IgD-negative memory B cell (primary cell): ENCODE measurements around the gene SNURF. TPM values are rescaled to one million over a fixed set of nuclear protein-coding genes. Genes with fewer than 3 reads are reported as not detected.
"Not testable (repeated sequence)": the region's sequence is repeated elsewhere in the genome, so short reads cannot be mapped to it uniquely, and the experiment has no call there.

Experiments used
- H3K27ac Mint-ChIP-seq, 3 donors: one replicate each; pipeline ENCODE4 v1.8.0; 2020 to 2022; ENCODE audit warnings: mild to moderate bottlenecking in 3 of 3, mixed read lengths in 3 of 3, moderate library complexity in 1 of 3
- H3K27me3 Mint-ChIP-seq: one replicate; pipeline ENCODE4 v1.8.0; 2021; ENCODE audit warnings: mixed read lengths
- H3K36me3 Mint-ChIP-seq: one replicate; pipeline ENCODE4 v1.8.0; 2020; ENCODE audit warnings: mild to moderate bottlenecking, mixed read lengths
- H3K4me1 Mint-ChIP-seq, 3 donors: one replicate each; pipeline ENCODE4 v1.8.0; 2020 to 2022; ENCODE audit warnings: mixed read lengths in 3 of 3, mild to moderate bottlenecking in 1 of 3
- H3K4me3 Mint-ChIP-seq, 4 donors: one replicate each; pipeline ENCODE4 v1.8.0; 2020 to 2022; ENCODE audit warnings: mild to moderate bottlenecking in 4 of 4, mixed read lengths in 4 of 4, moderate library complexity in 3 of 4
- H3K9me3 Mint-ChIP-seq, 3 donors: one replicate each; pipeline ENCODE4 v1.8.0; 2020 to 2021; ENCODE audit warnings: mixed read lengths in 3 of 3, mild to moderate bottlenecking in 1 of 3
- polyA plus RNA-seq: library from polyadenylated mRNA; unstranded; fragments of 300-500 nt; fragmentation: Illumina TruSeq; gene quantifications from one replicate; pipeline ENCODE4 v1.2.3, GENCODE V29; 2021

SNURF gene
- 15.7 TPM for polyA plus RNA-seq

GRCh38 chr15:24954783-24955530 is at the start of gene SNURF, which contains the start of gene SNRPN:
TSS of gene SNURF (plus strand) at chr15:24954987. CDS start at chr15:24955049, 62 bp downstream.
TSS of gene SNRPN (plus strand) at chr15:24954987. CDS start at chr15:24974454, 19,467 bp downstream.
- Mint-ChIP-seq H3K36me3 (peaks cover 3% of the 10 kb centered on the region), H3K27me3 (no peaks in the 10 kb centered on the region), H3K4me3 (peak within 1 kb of the TSS; percentile 97 to 98 (median 98)), H3K27ac (peak within 1 kb of the TSS; percentile 93 to 98 (median 95)), H3K4me1 (peaks cover 10 to 13% (median 11%) of the 10 kb centered on the region in 3 donors), H3K9me3 (peaks cover 0 to 2% (median 0%) of the 10 kb centered on the region in 3 donors)

- Mint-ChIP-seq H3K36me3 (no peaks in the 10 kb centered on the region), H3K27me3 (no peaks in the 10 kb centered on the region), H3K4me3 (no peak overlapping the region), H3K4me1 (no peaks in the 10 kb centered on the region), H3K9me3 (peaks cover 3 to 24% (median 8%) of the 10 kb centered on the region in 3 donors), H3K27ac (no peak overlapping the region)
These were observed 38.3 kb upstream of the SNURF start for GRCh38 chr15:24916305-24917009.

- Mint-ChIP-seq H3K27me3 (no peaks in the 10 kb centered on the region), H3K9me3 (peaks cover 3 to 20% (median 4%) of the 10 kb centered on the region in 3 donors)
These were observed 37.4 kb upstream of the SNURF start for GRCh38 chr15:24917431-24917830.

GRCh38 chr15:24919446-24919845 is 35.3 kb upstream of the SNURF start:
- H3K4me1 Mint-ChIP-seq = peaks cover 0 to 2% (median 0%) of the 10 kb centered on the region in 3 donors
- no peak overlapping the region for H3K27ac Mint-ChIP-seq
- peaks cover 2 to 11% (median 4%) of the 10 kb centered on the region in 3 donors for H3K9me3 Mint-ChIP-seq
- peaks cover 2% of the 10 kb centered on the region for H3K36me3 Mint-ChIP-seq
- no peak overlapping the region for H3K4me3 Mint-ChIP-seq
- no peaks in the 10 kb centered on the region for H3K27me3 Mint-ChIP-seq

More at GRCh38 chr15:24917431-24917830, 37.4 kb upstream of the SNURF start:
- H3K4me1 Mint-ChIP-seq = peaks cover 0 to under 1% (median 0%) of the 10 kb centered on the region in 3 donors
- no peak overlapping the region for H3K27ac Mint-ChIP-seq
- H3K36me3 Mint-ChIP-seq = peaks cover 1% of the 10 kb centered on the region
- H3K4me3 Mint-ChIP-seq = no peak overlapping the region

- not testable (repeated sequence) for H3K9me3 Mint-ChIP-seq, H3K36me3 Mint-ChIP-seq
These were observed 32.0 kb upstream of the SNURF start for GRCh38 chr15:24922781-24923180.

GRCh38 chr15:24924153-24924552 is 30.6 kb upstream of the SNURF start:
- Mint-ChIP-seq H3K27me3 (no peaks in the 10 kb centered on the region), H3K36me3 (peaks cover 2% of the 10 kb centered on the region), H3K9me3 (peaks cover 5 to 12% (median 6%) of the 10 kb centered on the region in 3 donors), H3K4me3 (no peak overlapping the region), H3K4me1 (peaks cover 0 to 2% (median 0%) of the 10 kb centered on the region in 3 donors), H3K27ac (no peak overlapping the region)

More at GRCh38 chr15:24922781-24923180, 32.0 kb upstream of the SNURF start:
- H3K27me3 Mint-ChIP-seq, H3K4me3 Mint-ChIP-seq, H3K4me1 Mint-ChIP-seq, H3K27ac Mint-ChIP-seq: not testable (repeated sequence)

- H3K4me3 Mint-ChIP-seq = no peak overlapping the region
- peaks cover 6 to 11% (median 6%) of the 10 kb centered on the region in 3 donors for H3K9me3 Mint-ChIP-seq
- H3K27me3 Mint-ChIP-seq = no peaks in the 10 kb centered on the region
These were observed 30.2 kb upstream of the SNURF start for GRCh38 chr15:24924621-24925020.

GRCh38 chr15:24931874-24932732 is 22.7 kb upstream of the SNURF start:
- not testable (repeated sequence) for H3K4me1 Mint-ChIP-seq, H3K27ac Mint-ChIP-seq

More at GRCh38 chr15:24924621-24925020, 30.2 kb upstream of the SNURF start:
- Mint-ChIP-seq H3K36me3 (peaks cover 2% of the 10 kb centered on the region), H3K4me1 (peaks cover 0 to 2% (median 0%) of the 10 kb centered on the region in 3 donors), H3K27ac (no peak overlapping the region)

GRCh38 chr15:24933716-24934115 is 21.1 kb upstream of the SNURF start:
- Mint-ChIP-seq H3K27me3 (no peaks in the 10 kb centered on the region), H3K9me3 (peaks cover 0 to 13% (median 7%) of the 10 kb centered on the region in 3 donors), H3K36me3 (no peaks in the 10 kb centered on the region)

More at GRCh38 chr15:24931874-24932732, 22.7 kb upstream of the SNURF start:
- H3K27me3 Mint-ChIP-seq, H3K36me3 Mint-ChIP-seq, H3K4me3 Mint-ChIP-seq: not testable (repeated sequence)
- peaks cover 4 to 15% (median 10%) of the 10 kb centered on the region in 3 donors for H3K9me3 Mint-ChIP-seq

GRCh38 chr15:24938224-24938623 is 16.6 kb upstream of the SNURF start:
- H3K36me3 Mint-ChIP-seq, H3K27me3 Mint-ChIP-seq, H3K4me3 Mint-ChIP-seq, H3K4me1 Mint-ChIP-seq, H3K27ac Mint-ChIP-seq, H3K9me3 Mint-ChIP-seq: not testable (repeated sequence)

More at GRCh38 chr15:24933716-24934115, 21.1 kb upstream of the SNURF start:
- peaks cover 0 to 1% (median 0%) of the 10 kb centered on the region in 3 donors for H3K4me1 Mint-ChIP-seq
- H3K27ac Mint-ChIP-seq = no peak overlapping the region
- H3K4me3 Mint-ChIP-seq = no peak overlapping the region

- Mint-ChIP-seq H3K9me3 (peaks cover 2 to 11% (median 7%) of the 10 kb centered on the region in 3 donors), H3K4me1 (no peaks in the 10 kb centered on the region), H3K27me3 (no peaks in the 10 kb centered on the region), H3K4me3 (no peak overlapping the region), H3K36me3 (no peaks in the 10 kb centered on the region), H3K27ac (no peak overlapping the region)
These were observed 14.6 kb upstream of the SNURF start for GRCh38 chr15:24940236-24940635.

GRCh38 chr15:24943361-24943760 is 11.4 kb upstream of the SNURF start:
- Mint-ChIP-seq H3K36me3 (no peaks in the 10 kb centered on the region), H3K4me3 (no peak overlapping the region), H3K4me1 (no peaks in the 10 kb centered on the region), H3K9me3 (peaks cover 0 to 8% (median 2%) of the 10 kb centered on the region in 3 donors), H3K27me3 (no peaks in the 10 kb centered on the region), H3K27ac (no peak overlapping the region)

- H3K27ac Mint-ChIP-seq = no peak overlapping the region
- H3K27me3 Mint-ChIP-seq = no peaks in the 10 kb centered on the region
- H3K4me1 Mint-ChIP-seq = no peaks in the 10 kb centered on the region
- H3K9me3 Mint-ChIP-seq = peaks cover 0 to 8% (median 0%) of the 10 kb centered on the region in 3 donors
- no peaks in the 10 kb centered on the region for H3K36me3 Mint-ChIP-seq
- H3K4me3 Mint-ChIP-seq = no peak overlapping the region
These were observed 9.8 kb upstream of the SNURF start for GRCh38 chr15:24944954-24945353.

- no peaks in the 10 kb centered on the region for H3K36me3 Mint-ChIP-seq
- no peaks in the 10 kb centered on the region for H3K4me1 Mint-ChIP-seq
- no peak overlapping the region for H3K27ac Mint-ChIP-seq
- H3K9me3 Mint-ChIP-seq = peaks cover 0 to 3% (median 0%) of the 10 kb centered on the region in 3 donors
- H3K4me3 Mint-ChIP-seq = no peak overlapping the region
- H3K27me3 Mint-ChIP-seq = no peaks in the 10 kb centered on the region
These were observed 9.1 kb upstream of the SNURF start for GRCh38 chr15:24945711-24946110.
